NCI-H2107 (cell line): ENCODE results near the gene LMOD2.
"Not testable (repeated sequence)": the region's sequence is repeated elsewhere in the genome, so short reads cannot be mapped to it uniquely, and the experiment has no call there.

Experiments
- DNase-seq: peaks from one replicate; lab custom pipeline; 2025; lab: John Stamatoyannopoulos, UW

Gene LMOD2

GRCh38 chr7:123655614-123656013 lies at the start of gene LMOD2:
TSS of gene LMOD2 (plus strand) at chr7:123655866. CDS start at chr7:123655964, 98 bp downstream.
- DNase-seq, result no peak

GRCh38 chr7:123607423-123607975 lies 48.2 kb upstream of the LMOD2 start:
- DNase-seq, result no peak

- no peak for DNase-seq
These were observed 46.4 kb upstream of the LMOD2 start for GRCh38 chr7:123608991-123609882.

- no peak for DNase-seq
These were observed 45.8 kb upstream of the LMOD2 start for GRCh38 chr7:123609883-123610239.

GRCh38 chr7:123612024-123612423 lies 43.6 kb upstream of the LMOD2 start:
- no peak for DNase-seq

- DNase-seq, result no peak
These were observed 40.3 kb upstream of the LMOD2 start for GRCh38 chr7:123615344-123615743.

GRCh38 chr7:123616223-123616622 lies 39.4 kb upstream of the LMOD2 start:
- no peak for DNase-seq

- DNase-seq, result no peak
These were observed 34.0 kb upstream of the LMOD2 start for GRCh38 chr7:123621707-123622106.

- DNase-seq, result peak; percentile 67
These were observed 32.8 kb upstream of the LMOD2 start for GRCh38 chr7:123622660-123623386.

- DNase-seq, result no peak
These were observed 31.0 kb upstream of the LMOD2 start for GRCh38 chr7:123624527-123625183.

GRCh38 chr7:123625254-123625653 lies 30.4 kb upstream of the LMOD2 start:
- no peak for DNase-seq

- DNase-seq, result no peak
These were observed 27.8 kb upstream of the LMOD2 start for GRCh38 chr7:123627851-123628250.

GRCh38 chr7:123628829-123629228 lies 26.8 kb upstream of the LMOD2 start:
- DNase-seq, result no peak

GRCh38 chr7:123629281-123629680 lies 26.4 kb upstream of the LMOD2 start:
- DNase-seq, result no peak

GRCh38 chr7:123632808-123633207 lies 22.9 kb upstream of the LMOD2 start:
- DNase-seq, result no peak

GRCh38 chr7:123633553-123633952 lies 22.1 kb upstream of the LMOD2 start:
- no peak for DNase-seq

- not testable (repeated sequence) for DNase-seq
These were observed 21.6 kb upstream of the LMOD2 start for GRCh38 chr7:123634011-123634573.

- no peak for DNase-seq
These were observed 19.9 kb upstream of the LMOD2 start for GRCh38 chr7:123635551-123636359.

GRCh38 chr7:123637203-123637602 lies 18.5 kb upstream of the LMOD2 start:
- no peak for DNase-seq

GRCh38 chr7:123637878-123638277 lies 17.8 kb upstream of the LMOD2 start:
- DNase-seq, result no peak

GRCh38 chr7:123639631-123640030 lies 16.0 kb upstream of the LMOD2 start:
- no peak for DNase-seq
